HFF-Myc (cell line): ENCODE data around the gene MS4A15.

Experiments
- DNase-seq: peaks from one replicate; pipeline ENCODE4 v3.0.0-alpha.2; 2011; ENCODE audit warnings: low read depth; ENCODE audit errors: extremely low read depth
- H3K4me3 ChIP-seq: replicated peaks from 2 replicates; pipeline ENCODE4 v1.5.1; 2011; ENCODE audit warnings: low read depth, mild to moderate bottlenecking, control low read depth, low read length
- CTCF ChIP-seq: IDR thresholded peaks from 2 replicates; pipeline ENCODE4 v1.5.1; 2012; ENCODE audit warnings: mild to moderate bottlenecking, low read depth, low read length, control low read depth; ENCODE audit errors: missing control alignments

MS4A15 gene

GRCh38 chr11:60719391-60719790 is 37.3 kb upstream of the MS4A15 start:
- no peak for DNase-seq
- no peak for TF ChIP-seq CTCF

GRCh38 chr11:60720460-60720859 is 36.2 kb upstream of the MS4A15 start:
- no peak overlapping the region for H3K4me3 ChIP-seq
- TF ChIP-seq CTCF, result no peak
- no peak for DNase-seq

More at GRCh38 chr11:60719391-60719790, 37.3 kb upstream of the MS4A15 start:
- H3K4me3 ChIP-seq, result no peak overlapping the region

- no peak for DNase-seq
- no peak within 1 kb of the TSS for H3K4me3 ChIP-seq
- TF ChIP-seq CTCF, result no peak
Observed at GRCh38 chr11:60724420-60724819, 32.2 kb upstream of the MS4A15 start, which contains the start of gene MS4A18. Gene MS4A18 (plus strand): TSS chr11:60724720.

GRCh38 chr11:60725592-60725991 is 31.1 kb upstream of the MS4A15 start:
- TF ChIP-seq CTCF, result no peak
- no peak overlapping the region for H3K4me3 ChIP-seq
- no peak for DNase-seq

- DNase-seq, result no peak
- no peak for TF ChIP-seq CTCF
- H3K4me3 ChIP-seq, result no peak overlapping the region
Observed at GRCh38 chr11:60731586-60731985, 25.1 kb upstream of the MS4A15 start.

GRCh38 chr11:60734279-60734678 is 22.4 kb upstream of the MS4A15 start:
- DNase-seq, result no peak
- no peak for TF ChIP-seq CTCF
- H3K4me3 ChIP-seq, result no peak overlapping the region

GRCh38 chr11:60739114-60739513 is 17.6 kb upstream of the MS4A15 start:
- DNase-seq, result no peak

More at GRCh38 chr11:60739114-60739513, 17.6 kb upstream of the MS4A15 start:
- no peak for TF ChIP-seq CTCF
- H3K4me3 ChIP-seq, result no peak overlapping the region
